GM03348 (cell line): ENCODE results near the gene FGR.
A peak's percentile ranks its signal among the peaks of the same experiment; 100 is the strongest.
"Not testable (repeated sequence)": the region's sequence is repeated elsewhere in the genome, so short reads cannot be mapped to it uniquely, and the experiment has no call there.

ENCODE experiments used
- DNase-seq: peaks from one replicate; pipeline ENCODE4 v3.0.0; 2012; ENCODE audit warnings: low spot score

FGR gene

GRCh38 chr1:27659497-27660299 lies 24.7 kb upstream of the FGR start:
- peak; percentile 96 for DNase-seq

- DNase-seq: peak; percentile 65
Measured at GRCh38 chr1:27658951-27659496, 24.0 kb upstream of the FGR start.

GRCh38 chr1:27656157-27656893 lies 21.3 kb upstream of the FGR start:
- peak; percentile 82 for DNase-seq

- no peak for DNase-seq
Measured at GRCh38 chr1:27655151-27655937, 20.4 kb upstream of the FGR start.

GRCh38 chr1:27652111-27652864 lies 17.3 kb upstream of the FGR start:
- no peak for DNase-seq

- peak; percentile 50 for DNase-seq
Measured at GRCh38 chr1:27650539-27651175, 15.7 kb upstream of the FGR start.

GRCh38 chr1:27650171-27650538 lies 15.2 kb upstream of the FGR start:
- DNase-seq: no peak

GRCh38 chr1:27649306-27649635 lies 14.3 kb upstream of the FGR start:
- DNase-seq: no peak

- DNase-seq: no peak
Measured at GRCh38 chr1:27648602-27649305, 13.8 kb upstream of the FGR start.

- no peak for DNase-seq
Measured at GRCh38 chr1:27647328-27647727, 12.3 kb upstream of the FGR start.

- DNase-seq: no peak
Measured at GRCh38 chr1:27646676-27647075, 11.7 kb upstream of the FGR start.

- no peak for DNase-seq
Measured at GRCh38 chr1:27645071-27645415, 10.1 kb upstream of the FGR start.

- DNase-seq: no peak
Measured at GRCh38 chr1:27644369-27645070, 9.5 kb upstream of the FGR start.

- peak; percentile 83 for DNase-seq
Measured at GRCh38 chr1:27643600-27644368, 8.8 kb upstream of the FGR start.

- not testable (repeated sequence) for DNase-seq
Measured at GRCh38 chr1:27640514-27640913, 5.5 kb upstream of the FGR start.

- DNase-seq: no peak
Measured at GRCh38 chr1:27638805-27639204, 3.8 kb upstream of the FGR start.

- DNase-seq: no peak
Measured at GRCh38 chr1:27638047-27638734, 3.2 kb upstream of the FGR start.

GRCh38 chr1:27635396-27636142 lies 584 bp upstream of the FGR start:
- no peak for DNase-seq
